ENCODE results near the gene OOSP4A.

GRCh38 chr11:59944720-59945119, 19.1 kb upstream of the OOSP4A start:
- no peak for TF ChIP-seq CTCF (tag by site-specific recombination; IDR thresholded peaks at IDR 0.05)
- no peak for TF ChIP-seq ZNF629 (tag by site-specific recombination; IDR thresholded peaks at IDR 0.05)
- no peak for TF ChIP-seq TCF7L2 (IDR thresholded peaks at IDR 0.05; ENCODE audit: borderline replicate concordance, low read depth, low read length)
- TF ChIP-seq ZNF280D (tag by site-specific recombination; IDR thresholded peaks at IDR 0.05): no peak
- TF ChIP-seq ZBTB44 (tag by site-specific recombination; IDR thresholded peaks at IDR 0.05): no peak
- no peak for TF ChIP-seq REST (tag by site-specific recombination; IDR thresholded peaks at IDR 0.05)

Data from HEK293 (cell line).